Dermis blood vessel endothelial cell (primary cell): ENCODE data around the gene FBXW5. TPM values are rescaled to one million over a fixed set of nuclear protein-coding genes. Genes with fewer than 3 reads are reported as not detected.

Experiments
- DNase-seq: peaks from one replicate; pipeline ENCODE4 v3.0.0; 2010
- total RNA-seq: library from RNA; depleted of rRNA; stranded (reverse); fragments of >200 nt; gene quantifications from 2 replicates; pipeline ENCODE4 v1.2.3, GENCODE V29; 2014

Gene FBXW5
- total RNA-seq, 1 donor from 2014 or later, result 270 TPM

DNA sequence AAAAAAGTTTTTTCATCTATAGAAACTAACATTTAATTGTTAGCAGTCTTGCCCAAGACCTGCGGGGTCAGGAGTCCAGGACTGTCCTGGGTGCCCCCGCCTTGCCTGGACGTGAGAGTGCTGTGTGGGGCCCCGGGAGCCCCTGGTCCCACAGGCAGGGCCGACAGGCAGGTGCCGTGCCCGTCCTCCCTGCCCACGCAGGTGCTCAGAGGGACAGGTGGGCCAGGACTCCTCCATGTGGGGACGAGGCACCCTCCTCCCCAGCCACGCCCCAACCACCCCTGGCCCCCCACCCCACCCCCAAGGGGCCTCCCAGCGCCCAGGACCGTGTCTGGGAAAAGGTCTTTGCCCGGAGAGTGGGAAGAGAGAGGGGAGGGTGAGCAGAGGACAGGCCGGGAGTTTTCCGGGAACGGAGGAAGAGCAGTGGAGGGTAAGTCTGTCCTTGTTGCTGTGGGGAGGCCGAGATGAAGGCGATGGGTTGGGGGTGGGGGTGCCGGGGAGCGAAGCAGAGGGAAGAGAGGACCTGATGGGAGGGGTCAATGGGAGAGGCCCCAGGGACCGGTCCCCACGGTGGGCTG is 4.8 kb upstream of the FBXW5 start:
- DNase-seq, result no peak

DNA sequence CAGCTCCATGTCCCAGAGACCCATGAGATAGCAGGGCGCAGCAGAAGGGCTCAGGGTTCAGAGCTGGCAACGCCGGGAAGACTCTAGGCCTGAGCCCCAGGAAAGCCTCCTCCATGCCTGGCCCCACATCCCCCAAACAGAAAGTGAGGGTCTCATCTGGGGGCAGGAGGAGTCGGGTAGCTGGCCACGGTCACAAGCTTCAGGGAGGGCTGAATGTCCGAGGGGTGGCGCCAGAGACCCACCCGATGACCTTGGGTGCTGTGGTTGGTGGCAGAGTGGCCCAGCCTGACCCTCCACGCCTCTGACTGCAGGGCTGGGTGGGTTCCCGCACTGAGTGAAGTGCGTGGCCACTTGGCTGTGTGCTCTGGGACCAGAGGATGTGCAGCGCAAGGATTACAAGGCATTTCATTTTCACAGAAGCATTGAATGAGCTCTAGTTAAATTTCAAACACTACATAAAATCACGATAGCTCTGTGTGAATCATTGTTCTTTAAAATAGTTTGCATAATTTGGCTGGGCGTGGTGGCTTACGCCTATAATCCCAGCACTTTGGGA is 3.5 kb upstream of the FBXW5 start:
- DNase-seq, result peak; percentile 63

- no peak for DNase-seq
These were observed 2.7 kb upstream of the FBXW5 start for GRCh38 chr9:136947028-136947891.

GRCh38 chr9:136946228-136947027 is 1.9 kb upstream of the FBXW5 start:
- no peak for DNase-seq

DNA sequence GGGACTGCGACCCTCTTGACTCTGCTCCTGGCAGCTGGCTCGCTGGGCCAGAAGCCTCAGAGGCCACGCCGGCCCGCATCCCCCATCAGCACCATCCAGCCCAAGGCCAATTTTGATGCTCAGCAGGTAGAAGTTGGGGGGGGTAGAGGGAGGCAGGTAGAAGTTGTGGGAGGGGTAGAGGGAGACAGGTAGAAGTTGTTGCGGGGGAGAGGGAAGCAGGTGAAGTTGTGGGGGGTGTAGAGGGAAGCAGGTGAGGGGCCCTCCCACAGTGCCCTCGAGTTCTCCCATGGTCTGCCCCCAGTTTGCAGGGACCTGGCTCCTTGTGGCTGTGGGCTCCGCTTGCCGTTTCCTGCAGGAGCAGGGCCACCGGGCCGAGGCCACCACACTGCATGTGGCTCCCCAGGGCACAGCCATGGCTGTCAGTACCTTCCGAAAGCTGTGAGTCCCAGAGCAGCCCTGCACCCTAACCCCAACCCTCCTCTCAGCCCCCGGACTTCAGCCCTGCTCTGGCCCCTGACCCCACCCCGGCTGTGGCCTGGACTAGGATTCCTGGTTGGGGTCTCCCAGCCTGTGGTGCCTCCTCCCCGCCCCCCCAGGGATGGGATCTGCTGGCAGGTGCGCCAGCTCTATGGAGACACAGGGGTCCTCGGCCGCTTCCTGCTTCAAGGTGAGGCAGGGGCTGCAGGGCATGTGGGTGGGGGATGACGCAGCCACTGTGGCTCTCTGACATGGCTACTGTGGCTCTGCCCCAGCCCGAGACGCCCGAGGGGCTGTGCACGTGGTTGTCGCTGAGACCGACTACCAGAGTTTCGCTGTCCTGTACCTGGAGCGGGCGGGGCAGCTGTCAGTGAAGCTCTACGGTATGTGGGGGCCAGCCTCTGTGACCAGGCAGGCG is 1.0 kb upstream of the FBXW5 start:
- no peak for DNase-seq

DNA sequence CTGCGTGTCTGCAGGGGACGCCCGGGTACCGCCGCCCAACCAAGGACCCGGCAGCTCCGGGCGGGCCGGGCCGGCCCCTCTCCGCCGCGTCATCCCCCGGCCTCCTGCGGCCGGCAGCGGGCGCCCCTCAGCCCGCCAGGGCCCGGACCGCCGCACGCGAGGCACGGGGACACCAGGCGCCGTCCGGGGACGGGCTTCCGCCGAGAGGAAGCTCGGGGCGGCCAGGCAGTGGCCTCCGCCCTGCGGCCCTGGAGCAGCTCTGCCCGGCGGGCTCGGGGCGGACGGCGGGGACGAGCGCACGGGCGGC is 373 bp downstream of the FBXW5 start:
- DNase-seq, result peak; percentile 72

- DNase-seq, result peak; percentile 59
These were observed 987 bp downstream of the FBXW5 start for GRCh38 chr9:136943291-136944211.

DNA sequence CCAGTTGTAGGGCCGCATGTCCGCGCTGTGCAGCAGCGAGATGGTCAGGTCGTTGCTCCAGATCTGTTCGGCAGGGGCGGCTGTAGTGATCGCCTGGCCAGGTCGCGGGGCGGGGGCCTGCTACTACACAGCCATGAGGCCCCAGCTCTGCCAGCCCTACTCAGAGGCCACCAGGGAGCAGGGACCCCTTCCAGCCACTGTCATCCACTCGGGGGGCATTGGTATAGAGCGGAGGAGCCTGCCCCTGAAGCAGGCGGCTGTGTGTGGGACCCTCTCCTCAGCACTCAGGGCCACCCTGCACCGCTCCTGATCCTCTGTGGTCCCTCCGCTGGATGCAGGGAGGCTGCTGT is 1.7 kb downstream of the FBXW5 start:
- no peak for DNase-seq

- DNase-seq, result no peak
These were observed 2.2 kb downstream of the FBXW5 start for GRCh38 chr9:136942112-136942880.

DNA sequence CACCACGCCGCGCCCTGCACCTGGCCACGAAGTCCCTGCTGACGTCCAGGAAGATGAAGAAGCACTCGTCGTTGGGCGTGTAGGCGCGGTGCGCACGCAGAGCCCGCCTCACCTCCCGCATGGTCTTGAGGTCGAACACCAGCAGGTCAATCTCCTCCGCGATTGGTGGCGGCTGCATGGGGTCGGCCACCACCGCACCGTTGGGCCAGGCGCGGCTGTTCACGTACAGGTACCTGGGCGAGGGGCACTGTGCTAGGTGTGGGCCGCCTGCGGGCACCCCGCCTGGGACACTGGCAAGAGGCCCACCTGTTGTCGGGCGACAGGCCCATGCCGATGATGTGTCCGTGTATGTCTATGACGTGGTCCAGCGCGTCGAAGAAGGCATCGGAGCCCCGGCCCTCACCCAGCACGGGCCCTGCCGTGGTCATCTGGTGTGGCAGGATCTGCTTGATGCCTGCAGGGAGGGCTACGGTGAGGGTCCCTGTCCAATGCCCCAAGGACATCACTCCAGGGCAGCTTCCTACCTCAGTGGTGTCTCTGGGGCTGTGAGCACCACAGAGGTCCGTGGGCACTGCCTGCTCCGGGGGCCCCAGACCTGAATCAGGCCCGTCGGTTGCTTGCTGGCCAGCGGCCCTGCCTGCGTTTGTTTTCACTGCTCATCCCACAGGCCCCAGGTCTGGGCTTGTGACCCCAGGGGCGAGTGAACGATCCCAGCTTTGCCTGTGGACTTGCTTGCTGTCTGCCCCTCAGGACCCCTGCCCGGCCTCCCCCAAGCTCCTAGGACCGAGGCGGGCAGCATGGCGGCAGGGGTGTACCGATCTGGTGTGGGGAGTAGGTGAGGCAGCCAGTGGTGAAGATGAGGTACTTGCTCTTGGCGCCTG is 3.1 kb downstream of the FBXW5 start:
- DNase-seq, result no peak

DNA sequence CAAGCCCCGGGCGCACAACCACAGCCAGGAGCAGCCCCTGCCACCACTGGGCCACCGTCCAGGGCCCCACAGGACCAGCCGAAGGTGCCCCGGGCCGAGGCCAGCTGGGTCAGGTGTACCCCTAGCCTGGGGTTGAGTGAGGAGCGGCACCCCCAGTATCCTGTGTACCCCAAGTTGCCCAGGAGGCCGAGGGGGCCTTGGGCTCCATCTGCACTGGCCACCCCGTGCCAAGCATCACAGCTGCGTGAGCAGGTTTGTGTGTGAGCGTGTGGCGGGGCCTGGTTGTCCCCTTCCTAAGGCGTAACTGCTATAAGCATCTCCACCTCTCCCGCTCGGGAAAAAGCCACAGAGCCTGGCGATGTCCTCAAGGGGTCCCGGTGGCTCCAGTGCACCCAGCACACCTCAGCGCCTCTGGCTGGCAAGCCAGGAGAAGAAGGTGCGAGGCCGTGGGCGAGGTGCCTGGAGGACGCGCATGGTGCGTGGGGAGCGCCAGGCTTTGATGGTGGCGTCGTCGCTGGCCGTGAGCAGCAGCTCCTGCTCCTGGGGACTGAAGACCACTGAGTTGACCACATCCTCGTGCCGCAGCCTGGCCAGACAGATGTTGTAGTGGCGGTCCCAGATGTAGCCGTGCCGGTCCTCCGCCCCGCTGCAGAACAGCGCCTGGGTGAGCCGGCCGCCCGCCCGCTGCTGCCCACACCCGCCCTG is 3.9 kb downstream of the FBXW5 start:
- no peak for DNase-seq

DNA sequence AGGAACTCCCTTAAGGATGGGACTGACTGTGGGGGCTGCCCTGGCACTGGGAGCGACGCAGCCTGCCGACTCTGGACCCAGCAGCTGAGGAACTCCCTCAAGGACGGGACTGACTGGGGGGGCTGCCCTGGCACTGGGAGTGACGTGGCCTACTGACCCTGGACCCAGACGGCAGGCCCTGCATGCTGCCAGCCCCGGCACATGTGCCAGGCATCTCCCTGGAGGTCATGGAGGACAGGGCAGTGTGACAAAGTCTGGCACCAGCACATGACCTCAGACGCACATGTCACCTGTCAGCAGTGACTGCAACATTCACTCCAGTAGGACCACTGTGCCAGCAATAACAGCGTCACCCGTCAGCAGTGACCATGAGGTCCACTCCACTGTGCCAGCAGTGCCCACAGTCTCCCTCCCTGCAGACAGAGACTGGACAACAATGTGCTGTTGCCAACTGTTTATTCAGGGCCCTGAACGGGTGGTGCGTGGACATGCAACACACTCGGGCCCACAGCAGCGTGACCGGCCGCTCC is 4.5 kb downstream of the FBXW5 start:
- DNase-seq, result no peak

DNA sequence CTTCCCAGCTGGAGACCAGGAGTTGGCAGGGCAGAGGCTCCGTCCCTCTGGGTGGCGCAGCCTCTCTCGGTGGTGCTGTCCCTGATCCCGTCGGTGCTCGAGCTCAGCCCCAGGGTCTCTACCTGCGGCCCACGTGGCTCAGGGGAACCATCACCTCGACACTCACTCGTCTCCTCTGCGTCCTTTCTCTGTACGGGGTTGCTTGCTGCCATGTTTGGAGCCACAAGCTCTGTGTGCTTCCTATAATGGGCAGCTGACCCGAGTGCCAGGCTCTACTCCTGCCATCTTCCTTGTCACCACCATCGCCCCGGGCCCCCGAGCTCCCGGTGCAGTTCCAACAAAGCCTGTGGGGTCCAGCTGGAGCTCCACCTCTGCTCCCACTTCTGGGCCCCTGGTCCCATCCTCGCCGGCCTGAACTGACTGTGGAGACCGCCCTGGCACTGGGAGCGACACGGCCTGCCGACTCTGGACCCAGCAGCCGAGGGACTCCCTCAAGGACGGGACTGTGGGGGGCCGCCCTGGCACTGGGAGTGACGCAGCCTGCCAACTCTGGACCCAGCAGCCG is 5.0 kb downstream of the FBXW5 start:
- DNase-seq, result no peak

DNA sequence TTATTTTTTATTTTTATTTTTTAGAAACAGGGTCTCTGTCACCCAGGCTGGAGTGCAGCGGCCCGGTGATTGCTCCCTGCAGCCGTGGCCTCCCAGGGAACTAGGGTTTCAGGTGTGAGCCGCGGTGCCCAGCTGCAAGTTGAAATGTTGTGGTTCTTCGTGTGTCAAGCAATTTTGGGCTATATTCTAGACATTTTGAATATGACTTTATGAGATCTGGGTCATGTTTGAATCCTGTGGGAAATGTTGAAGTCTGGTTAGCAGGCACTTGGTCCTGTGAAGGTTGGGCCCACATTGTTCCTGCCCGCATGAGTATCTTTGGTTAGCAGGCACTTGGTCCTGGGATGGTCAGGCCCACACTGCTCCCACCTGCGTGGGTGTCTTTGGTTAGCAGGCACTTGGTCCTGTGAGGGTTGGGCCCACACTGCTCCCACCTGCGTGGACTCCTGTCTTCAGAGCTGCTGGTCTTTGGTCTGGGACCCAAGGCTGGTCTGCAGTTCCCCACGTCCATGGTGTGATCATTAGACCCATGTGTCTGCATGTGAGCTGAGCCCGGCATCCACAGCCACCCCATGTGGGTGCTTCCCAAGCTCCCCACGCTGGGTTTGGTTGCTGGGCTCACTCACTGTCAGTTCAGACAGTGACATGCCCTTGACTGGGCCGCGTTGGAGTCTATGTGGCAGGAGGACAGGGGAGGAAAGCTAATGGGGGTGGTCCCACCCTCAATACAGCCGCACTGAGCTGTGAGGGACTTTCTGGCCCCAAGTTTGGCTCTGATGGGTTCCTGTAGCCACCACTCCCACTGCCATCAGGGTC is 7.1 kb downstream of the FBXW5 start:
- no peak for DNase-seq

DNA sequence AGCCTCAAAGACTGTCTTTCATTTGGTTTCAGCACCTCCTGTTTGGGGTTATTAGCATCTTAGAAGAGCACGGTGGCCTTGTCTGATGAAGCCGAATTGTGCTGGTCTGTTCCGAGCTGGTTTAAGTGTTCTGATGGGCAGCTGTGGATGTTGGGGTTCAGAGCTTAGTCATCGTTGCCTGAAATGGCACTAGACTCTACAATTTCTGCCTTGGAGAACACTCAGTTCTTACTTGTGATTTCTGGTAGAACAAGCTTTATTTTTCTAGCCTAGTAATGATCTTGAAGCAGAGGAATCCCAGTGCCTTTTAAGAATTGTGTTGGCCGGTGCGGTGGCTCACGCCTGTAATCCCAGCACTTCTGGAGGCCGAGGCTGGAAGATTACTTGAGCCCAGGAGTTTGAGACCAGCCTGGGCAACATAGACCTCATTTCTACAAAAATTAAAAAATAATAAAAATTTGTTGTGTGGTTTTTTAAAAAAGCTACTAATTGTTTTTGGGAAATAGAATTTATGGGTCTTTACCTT is 7.8 kb downstream of the FBXW5 start:
- no peak for DNase-seq

GRCh38 chr9:136935651-136936050 is 8.9 kb downstream of the FBXW5 start:
- DNase-seq, result no peak

GRCh38 chr9:136934277-136934676 is 10.3 kb downstream of the FBXW5 start:
- no peak for DNase-seq
